Amygdala (tissue), 56 donors: Measurements from ENCODE around the gene PARP1.
"Not testable (repeated sequence)": the region's sequence is repeated elsewhere in the genome, so short reads cannot be mapped to it uniquely, and the experiment has no call there.

Source experiments
- DNase-seq, 56 donors: peaks; one replicate each; lab custom pipeline; 2025; lab: John Stamatoyannopoulos, UW

The PARP1 gene

DNA sequence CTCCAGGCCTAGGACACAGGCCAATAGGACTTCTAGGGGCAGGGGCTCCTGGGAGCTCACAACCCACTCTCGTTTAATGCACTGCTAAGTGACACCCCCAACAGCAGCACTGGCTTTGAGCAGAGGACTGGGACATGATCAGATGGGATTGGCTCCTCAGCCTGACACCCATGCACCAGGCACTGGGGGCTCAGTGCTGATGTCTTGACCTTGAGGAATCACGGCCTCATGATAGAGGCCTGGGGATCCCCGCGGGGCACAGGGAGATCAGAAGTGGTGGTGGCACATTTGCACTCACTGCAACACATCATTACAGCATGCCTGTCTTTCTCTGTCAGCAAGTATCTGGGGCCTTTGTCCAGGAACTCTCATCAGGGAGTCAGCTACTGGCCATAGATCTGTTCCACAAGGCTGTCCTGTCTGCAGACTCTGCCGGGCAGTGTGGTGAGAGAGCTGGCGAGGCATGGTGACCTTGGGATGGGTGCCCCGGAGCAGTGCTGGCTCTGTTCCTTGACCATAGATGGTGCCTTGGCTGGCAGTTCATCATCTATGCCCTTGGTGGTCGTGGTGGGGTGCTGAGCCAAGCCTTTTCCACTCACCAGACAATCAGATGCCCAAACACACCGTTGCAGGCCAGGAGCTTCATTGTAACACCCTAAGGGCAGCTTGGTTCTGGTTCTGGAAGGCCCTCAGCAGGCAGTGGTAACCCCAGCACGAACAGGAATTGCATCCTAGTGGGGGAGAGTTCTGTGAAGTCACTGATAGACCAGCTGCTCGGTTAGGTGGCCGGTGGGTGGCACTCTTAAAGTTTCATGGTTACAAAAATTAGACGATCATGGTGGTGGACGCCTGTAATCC, 22.2 kb upstream of the PARP1 start:
- DNase-seq, result no peak

DNA sequence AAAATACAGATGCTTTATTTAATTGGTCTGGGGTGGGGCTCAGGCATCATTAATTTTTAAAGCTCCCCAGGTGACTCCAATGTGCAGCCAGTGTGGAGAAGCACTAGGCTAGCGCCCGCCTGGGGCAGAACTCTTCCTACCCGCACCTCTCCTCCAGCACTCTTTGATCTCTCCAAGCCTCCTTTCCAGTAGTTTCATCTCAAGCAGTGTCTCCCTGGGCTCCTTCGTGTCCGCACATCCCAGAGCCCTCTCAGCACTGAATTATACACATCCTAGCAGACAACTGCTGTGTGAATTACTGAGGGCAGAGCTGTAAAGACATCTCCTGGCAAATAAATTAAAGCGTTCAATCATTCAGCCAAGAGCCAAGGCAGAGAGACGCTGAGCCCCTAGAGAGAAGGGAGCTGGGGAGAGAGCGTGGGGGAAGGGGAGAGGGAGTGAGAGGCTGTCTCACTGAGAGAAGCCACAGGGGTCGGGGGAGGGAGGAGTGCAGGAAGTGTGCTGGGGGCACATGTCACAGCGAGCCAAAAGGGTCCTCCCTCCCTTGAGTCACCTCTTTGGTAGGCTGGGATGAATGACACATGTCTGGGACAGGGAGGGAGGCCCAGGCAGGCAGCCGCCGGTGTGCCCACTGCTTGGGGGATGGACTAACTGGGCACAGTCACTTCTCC, 21.0 kb upstream of the PARP1 start:
- no peak for DNase-seq

DNA sequence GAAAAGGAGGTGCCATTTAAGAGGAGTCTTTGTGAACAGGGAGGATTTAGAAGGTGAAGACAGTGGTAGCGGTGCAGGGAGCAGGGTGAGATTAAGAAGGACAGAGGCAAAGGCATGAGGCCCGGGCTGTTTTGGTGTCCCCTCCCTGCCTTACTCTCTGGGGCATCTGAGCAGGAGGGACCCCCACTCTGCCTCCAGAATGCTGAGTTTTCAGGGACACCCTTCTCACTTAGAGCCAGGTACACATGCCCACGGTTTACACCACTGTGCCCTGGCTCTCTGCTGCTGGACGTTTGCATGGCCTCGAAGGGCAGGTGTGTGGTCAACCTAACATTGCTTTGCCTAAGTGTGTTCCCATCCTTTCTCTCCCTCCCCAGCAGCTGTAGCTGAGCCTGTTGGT, 20.5 kb upstream of the PARP1 start:
- no peak for DNase-seq

DNA sequence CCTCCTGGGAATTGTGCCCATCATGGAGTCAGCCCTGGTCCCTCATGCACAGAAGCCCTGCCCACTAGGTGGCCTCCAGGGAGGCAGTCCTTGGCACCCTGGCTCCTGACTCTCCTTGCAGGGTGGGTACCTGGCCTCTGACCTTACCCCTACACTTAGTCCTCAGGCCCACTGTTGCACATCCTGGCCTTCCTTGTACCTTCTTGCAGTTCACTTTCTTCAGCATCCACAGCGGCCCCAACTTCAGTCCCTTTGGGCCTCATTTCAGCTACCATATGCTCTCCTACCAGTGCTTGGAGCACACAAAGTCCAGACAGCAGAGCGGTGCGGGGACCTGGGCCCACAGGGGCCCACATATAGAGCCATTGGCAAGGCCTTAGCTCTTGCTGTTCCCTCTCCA, 19.2 kb upstream of the PARP1 start:
- DNase-seq, result no peak

DNA sequence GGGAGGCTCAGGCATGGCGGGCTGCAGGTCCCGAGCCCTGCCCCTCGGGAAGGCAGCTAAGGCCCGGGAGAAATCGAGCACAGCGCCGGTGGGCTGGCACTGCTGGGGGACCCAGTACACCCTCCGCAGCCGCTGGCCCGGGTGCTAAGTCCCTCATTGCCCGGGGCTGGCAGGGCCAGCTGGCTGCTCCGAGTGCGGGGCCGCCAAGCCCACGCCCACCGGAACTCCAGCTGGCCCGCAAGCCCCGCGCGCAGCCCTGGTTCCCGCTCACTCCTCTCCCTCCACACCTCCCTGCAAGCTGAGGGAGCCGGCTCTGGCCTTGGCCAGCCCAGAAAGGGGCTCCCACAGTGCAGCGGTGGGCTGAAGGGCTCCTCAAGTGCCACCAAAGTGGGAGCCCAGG, 18.5 kb upstream of the PARP1 start:
- DNase-seq, result not testable (repeated sequence)

DNA sequence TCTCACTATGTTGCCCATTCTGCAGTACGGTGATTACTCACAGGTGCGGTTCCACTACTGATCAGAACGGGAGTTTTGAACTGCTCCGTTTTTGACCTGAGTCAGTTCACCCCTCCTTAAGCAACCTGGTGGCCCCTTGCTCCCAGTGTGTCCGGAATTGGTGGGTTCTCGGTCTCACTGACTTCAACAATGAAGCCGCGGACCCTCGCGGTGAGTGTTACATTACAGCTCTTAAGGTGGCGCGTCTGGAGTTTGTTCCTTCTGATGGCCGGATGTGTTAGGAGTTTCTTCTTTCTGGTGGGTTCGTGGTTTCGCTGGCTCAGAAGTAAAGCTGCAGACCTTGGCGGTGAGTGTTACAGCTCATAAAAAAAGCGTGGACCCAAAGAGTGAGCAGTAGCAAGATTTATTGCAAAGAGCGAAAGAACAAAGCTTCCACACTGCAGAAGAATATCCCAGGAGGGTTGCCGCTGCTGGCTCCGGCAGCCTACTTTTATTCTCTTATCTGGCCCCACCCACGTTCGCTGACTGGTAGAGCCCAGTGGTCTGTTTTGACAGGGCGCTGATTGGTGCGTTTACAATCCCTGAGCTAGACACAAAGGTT, 17.6 kb upstream of the PARP1 start:
- no peak for DNase-seq

DNA sequence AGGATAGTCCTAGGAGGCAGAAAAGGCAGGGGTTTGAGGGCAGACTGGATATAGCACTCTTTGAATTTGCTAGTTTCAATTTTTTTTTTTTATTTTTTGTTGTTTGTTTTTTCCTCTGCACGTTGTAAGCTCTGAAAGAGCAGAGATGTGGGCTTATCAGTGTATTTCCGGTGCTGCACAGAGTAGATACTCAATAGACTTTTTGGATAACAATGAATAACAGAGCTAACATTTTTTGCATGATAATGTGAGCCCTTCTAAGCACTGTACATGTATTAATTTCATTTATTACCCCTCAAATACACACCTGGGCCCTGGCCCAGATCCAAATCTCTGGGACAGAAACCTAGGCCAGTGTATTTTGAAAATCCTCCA, 17.1 kb upstream of the PARP1 start:
- DNase-seq, result no peak

DNA sequence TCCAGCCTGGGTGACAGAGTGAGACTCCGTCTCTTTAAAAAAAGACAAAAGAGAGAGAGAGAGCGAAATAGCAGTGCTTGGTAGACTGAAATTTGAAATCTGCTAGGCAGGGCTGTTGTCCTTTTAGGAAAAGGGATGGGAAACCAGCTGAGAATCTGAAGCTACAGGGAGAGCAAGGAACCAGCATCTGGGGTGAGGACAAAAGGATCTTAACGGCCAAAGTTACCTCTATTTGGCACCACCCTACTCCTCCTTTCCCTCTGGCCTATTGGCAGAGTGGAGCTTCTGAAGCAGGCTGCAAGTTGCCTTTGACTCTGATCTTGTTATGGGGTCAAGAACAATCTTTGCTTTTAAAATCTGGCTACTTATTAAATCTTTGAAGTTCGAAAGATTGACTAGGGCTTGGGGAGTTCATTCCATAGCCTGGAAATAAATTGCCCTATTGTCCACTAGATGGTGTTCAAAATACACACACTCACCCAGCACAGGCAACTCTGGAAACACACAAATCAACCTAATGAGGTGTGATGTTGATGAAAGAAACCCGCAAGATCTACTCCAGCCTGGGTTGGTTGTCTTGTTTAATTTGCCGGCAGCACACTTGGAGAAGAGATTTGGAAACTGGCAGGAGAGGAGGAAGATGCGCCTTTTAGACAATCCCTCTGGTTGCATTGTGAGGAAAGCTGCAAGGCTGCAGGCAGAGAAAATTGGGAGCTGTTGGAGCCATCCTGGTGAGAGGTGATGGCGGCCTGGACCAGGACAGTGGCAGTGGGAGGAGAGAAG, 16.5 kb upstream of the PARP1 start:
- DNase-seq, result peak in 8 of 56 donors; percentile 9 to 36 (median 23)

DNA sequence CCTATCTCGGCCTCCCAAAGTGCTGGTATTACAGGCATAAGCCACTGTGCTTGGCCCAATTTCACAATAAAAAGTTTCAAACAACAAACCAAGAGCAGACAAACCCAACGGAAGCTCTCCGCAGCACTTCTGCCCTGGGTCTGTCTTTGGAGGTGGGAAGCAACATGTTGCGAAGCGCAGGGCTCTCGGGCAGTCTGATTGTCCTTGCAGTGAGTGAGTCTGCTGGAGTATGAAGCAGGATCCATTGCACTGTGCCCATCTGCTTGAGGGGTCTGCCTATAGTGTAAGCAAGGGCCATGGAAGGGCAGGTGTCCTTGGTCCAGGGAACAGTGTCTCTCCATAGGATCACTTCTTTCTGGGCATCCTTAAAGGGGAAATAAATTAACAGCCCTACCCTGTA, 14.6 kb upstream of the PARP1 start:
- DNase-seq, result no peak

DNA sequence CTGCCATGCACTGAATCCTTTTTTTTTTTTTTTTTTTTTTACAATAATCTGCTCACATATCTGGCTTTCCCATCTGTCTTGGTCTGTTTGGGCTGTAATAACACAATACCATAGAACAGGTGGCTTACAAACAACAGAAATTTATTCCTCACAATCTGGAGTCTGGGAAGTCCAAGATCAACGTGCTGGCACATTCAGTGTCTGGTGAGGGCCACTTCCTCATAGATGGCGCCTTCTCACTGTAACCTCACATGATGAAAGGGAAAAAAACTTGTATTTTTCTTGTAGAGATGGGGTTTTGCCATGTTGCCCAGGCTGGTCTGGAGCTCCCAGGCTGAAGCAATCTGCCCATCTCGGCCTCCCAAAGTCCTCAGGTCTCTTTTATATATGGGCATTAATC, 13.0 kb upstream of the PARP1 start:
- DNase-seq, result no peak

DNA sequence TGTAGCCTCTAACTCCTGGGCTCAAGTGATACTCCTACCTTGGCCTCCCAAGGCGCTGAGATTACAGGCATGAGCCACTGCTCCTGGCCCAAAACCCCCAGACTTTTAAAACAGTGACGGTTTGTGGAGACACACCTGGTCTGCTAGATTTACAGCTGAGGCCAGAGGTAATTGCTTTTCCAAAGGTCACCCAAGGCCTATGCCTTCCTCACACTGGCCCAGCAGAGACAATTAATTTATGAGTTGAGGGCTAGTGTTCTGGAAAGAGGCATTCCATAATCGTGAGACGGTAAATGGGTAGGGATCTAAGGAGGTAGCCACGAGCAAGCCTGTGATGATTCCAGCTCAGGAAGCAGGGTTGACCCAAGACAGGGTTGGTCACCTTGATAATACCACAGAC, 12.4 kb upstream of the PARP1 start:
- no peak for DNase-seq

DNA sequence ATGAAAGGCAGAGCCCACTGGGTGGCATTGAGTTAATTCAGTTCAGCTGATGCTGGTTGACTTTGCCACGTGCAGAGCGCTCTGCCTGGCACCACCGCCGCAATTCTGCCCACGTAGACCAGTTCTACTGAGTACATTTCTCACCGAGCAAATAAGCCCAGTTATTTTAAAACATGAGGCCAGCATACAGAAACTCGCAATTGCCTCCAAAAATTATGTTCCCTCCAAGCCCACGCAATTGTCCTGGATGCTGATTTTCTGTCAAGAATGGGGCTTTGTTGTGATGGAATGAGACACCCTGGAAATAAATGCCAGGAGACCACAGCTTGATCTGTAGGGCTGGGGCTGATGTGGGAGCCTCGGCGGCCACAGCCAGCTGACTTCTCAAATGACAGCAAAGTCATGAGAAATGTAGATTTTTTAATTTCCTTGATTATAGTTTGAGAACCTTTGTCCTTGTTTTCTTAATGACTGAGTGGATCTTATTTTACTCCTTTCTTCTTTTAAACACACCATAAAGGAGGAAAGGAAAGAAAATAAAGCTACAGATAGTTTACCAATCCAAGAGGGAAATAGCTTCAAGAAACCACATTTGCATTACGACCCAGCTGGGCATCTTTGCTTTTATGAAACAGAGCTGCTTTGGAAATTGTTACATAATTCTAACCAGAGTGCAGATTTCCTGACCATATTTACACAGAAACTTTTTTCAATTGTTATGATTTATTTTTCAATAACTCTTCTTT, 11.6 kb upstream of the PARP1 start:
- peak in 31 of 56 donors; percentile 9 to 77 (median 36) for DNase-seq

DNA sequence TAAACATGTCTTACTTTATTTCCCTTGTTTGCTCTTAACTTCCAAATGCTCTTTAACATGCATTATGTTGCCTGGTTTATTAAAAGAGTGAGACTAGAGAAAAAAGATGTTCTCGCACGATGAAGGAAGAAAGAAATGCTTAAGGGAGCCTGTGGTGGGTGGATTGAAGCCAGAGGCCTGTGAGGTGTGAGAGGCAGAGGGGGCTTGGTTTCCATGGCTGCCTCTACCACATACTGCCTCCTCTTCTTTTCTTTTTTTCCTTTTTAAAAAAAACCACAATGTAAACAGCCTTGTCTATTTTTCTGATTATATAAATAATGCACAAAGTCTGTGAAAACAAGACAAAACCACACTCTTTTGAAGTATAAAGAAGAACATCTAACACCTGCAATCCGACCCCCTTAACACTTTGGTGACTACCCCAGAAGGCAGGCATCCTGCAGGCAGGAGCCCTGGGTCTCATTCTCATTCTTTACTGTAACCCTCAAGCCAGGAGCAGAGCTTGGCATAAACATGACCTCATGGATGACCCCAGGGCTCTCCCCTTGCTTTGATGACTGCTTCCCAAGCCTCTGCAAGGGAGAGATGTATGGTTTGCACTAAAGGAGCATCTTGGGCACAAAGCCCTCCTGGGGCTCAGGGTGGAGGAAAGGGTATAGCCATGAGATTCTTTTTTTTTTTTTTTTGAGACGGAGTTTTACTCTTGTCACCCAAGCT, 10.1 kb upstream of the PARP1 start:
- DNase-seq, result peak in 4 of 56 donors; percentile 21 to 38 (median 22)

DNA sequence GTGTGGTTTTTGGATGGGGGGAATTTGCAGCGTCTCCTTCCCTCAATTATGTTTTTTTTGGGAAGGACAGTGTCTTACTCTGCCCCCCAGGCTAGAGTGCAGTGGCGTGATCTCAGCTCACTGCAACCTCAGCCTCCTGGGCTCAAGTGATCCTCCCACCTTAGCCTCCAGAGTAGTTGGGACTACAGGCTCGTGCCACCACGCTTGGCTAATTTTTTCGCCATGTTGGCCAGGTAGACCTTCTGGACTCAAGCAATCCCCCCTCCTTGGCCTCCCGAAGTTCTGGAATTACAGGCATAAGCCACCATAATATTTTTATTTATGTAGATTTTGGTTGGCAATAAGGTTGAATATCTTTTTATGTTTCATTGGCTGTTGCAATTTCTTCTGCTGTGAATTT, 9.5 kb upstream of the PARP1 start:
- DNase-seq, result no peak

DNA sequence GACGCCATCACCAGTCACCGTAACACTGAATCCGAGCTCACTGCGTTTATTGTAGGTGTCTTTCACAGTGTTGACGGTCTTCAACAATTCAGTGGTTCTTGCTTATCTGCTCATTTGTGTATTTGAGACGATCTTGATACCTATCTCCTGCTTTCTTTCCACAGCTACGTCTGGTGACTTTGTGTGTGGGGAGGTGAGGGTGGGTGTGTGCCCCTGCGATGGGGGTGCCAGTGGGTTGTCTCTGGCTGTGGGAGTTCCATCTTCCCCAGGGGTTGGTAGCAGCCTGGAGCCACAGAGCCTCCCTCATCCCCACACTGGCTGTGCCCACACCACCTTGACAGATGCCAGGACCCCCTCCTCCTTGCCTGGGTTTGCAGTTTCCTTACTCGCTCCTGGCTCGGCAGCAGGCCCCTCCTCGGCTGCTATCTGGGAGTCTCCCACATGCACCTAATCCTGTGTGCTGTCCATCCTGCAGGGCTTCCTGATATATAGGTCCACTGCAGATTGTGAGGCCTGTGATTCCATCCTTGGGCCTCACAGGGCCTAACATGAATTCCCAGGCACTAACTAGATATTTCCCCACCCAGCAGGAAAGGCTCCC, 6.3 kb upstream of the PARP1 start:
- no peak for DNase-seq

DNA sequence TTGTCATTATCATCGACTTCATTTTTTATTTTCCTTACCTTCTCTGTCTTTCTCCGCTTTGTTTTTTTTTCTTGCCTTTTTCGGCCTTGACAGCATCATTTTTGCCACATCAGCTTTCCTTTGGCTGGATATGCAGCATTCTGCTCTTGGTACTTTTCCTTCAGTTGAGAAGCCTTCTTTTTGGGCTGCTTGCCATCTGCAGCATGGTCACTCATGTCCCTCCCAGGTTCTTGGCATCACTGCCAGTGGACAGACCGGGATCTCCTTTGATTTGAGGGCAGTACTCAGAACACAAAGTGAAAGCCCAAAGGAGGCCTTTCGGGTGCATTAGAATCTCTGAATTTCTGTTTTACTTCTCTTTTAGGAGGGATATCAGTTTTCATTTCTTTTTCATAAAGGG, 3.7 kb upstream of the PARP1 start:
- DNase-seq, result peak in 14 of 56 donors; percentile 5 to 57 (median 34)

DNA sequence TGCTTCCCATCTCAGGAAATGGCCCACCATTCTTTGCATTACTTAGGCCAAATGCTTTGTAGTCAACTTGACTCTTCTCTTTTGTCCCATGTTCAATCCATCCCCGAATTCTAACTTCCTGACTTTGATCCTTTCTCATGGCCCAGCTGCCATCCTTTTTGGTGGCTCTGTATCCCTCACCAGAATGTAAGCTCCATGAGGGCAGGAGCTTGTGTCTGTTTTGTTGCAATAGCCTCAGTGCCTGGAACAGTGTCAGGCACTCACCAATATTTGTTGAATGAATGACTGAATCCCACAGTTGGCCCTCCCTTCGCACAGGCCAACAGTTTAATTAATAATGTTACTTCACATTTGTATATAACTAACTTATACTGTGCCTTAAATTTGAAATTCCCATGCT, 3.1 kb upstream of the PARP1 start:
- no peak for DNase-seq

DNA sequence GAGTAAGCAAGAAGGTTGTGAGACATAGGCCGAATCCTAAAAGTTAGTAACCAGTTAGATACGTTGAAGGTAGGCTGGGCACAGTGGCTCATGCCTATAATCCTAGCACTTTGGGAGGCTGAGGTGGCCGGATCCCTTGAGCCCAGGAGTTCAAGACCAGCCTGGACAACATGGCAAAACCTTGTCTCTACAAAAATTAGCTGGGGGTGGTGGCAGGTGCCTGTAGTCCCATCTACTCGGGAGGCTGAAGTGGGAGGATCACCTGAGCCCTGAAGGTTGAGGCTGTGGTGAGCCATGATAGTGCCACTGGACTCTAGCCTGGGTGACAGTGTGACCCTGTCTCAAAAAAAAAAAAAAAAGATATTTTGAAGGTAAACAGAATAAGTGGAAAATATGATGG, 1.5 kb upstream of the PARP1 start:
- no peak for DNase-seq
